GM23338 (cell line): Measurements from ENCODE around the gene DTNA. TPM values are rescaled to one million over a fixed set of nuclear protein-coding genes. Genes with fewer than 3 reads are reported as not detected.

Experiments
- ATAC-seq: fragments of 200-7000 bp; cut with Tn5 transposase; 3 replicates; pipeline ENCODE4 v1.9.1; 2020
- DNase-seq: peaks from one replicate; pipeline ENCODE4 v3.0.0-alpha.2; 2015; ENCODE audit warnings: low spot score
- H2AFZ ChIP-seq: fragments of 200-600 bp; sonication (generic); 2 replicates; pipeline ENCODE4 v1.8.0; 2016; ENCODE audit warnings: antibody characterized with exemption, mild to moderate bottlenecking, moderate library complexity
- H3F3A ChIP-seq: fragments of 200-600 bp; sonication (generic); replicated peaks from 2 replicates; pipeline ENCODE4 v1.8.0; 2017; ENCODE audit warnings: antibody characterized with exemption, mixed run types, low read depth
- H3K27ac ChIP-seq: fragments of 200-600 bp; sonication (generic); 2 replicates; pipeline ENCODE4 v1.6.1; 2016; ENCODE audit warnings: low read depth
- H3K27me3 ChIP-seq: fragments of 200-600 bp; sonication (generic); 2 replicates; pipeline ENCODE4 v1.8.0; 2016; ENCODE audit warnings: mild to moderate bottlenecking, mixed run types, moderate library complexity; ENCODE audit not compliant: insufficient read depth
- H3K36me3 ChIP-seq: fragments of 200-600 bp; sonication (generic); 2 replicates; pipeline ENCODE4 v1.8.0; 2016; ENCODE audit warnings: mild to moderate bottlenecking; ENCODE audit not compliant: insufficient read depth
- H3K4me1 ChIP-seq: fragments of 200-600 bp; sonication (generic); 2 replicates; pipeline ENCODE4 v1.8.0; 2016; ENCODE audit warnings: mild to moderate bottlenecking, moderate library complexity; ENCODE audit not compliant: insufficient read depth
- H3K4me2 ChIP-seq: fragments of 200-600 bp; sonication (generic); 2 replicates; pipeline ENCODE4 v1.7.1; 2017; ENCODE audit warnings: mixed run types
- H3K4me3 ChIP-seq: fragments of 200-600 bp; sonication (generic); 2 replicates; pipeline ENCODE4 v1.6.1; 2016; ENCODE audit warnings: mixed run types
- H3K79me2 ChIP-seq: fragments of 200-600 bp; sonication (generic); replicated peaks from 2 replicates; pipeline ENCODE4 v1.8.0; 2017; ENCODE audit warnings: mild to moderate bottlenecking; ENCODE audit not compliant: insufficient read depth
- H3K9me2 ChIP-seq: fragments of 200-600 bp; sonication (generic); 2 replicates; pipeline ENCODE4 v1.8.0; 2017; ENCODE audit not compliant: insufficient read depth
- H4K20me1 ChIP-seq: fragments of 200-600 bp; sonication (generic); replicated peaks from 2 replicates; pipeline ENCODE4 v1.8.0; 2017; ENCODE audit warnings: mild to moderate bottlenecking; ENCODE audit not compliant: insufficient read depth
- H3K27ac Mint-ChIP-seq: 2 replicates; pipeline ENCODE4 v1.8.0; 2020; ENCODE audit warnings: inconsistent platforms, mild to moderate bottlenecking, moderate library complexity, mixed read lengths
- H3K27me3 Mint-ChIP-seq: 3 replicates; pipeline ENCODE4 v1.8.0; 2022; ENCODE audit warnings: low read depth, mild to moderate bottlenecking, moderate library complexity, mixed read lengths, inconsistent platforms; ENCODE audit not compliant: insufficient read depth, poor library complexity
- H3K36me3 Mint-ChIP-seq: 3 replicates; pipeline ENCODE4 v1.8.0; 2021; ENCODE audit warnings: low read depth, mild to moderate bottlenecking, inconsistent platforms, moderate library complexity, mixed read lengths
- H3K4me1 Mint-ChIP-seq: 3 replicates; pipeline ENCODE4 v1.8.0; 2020; ENCODE audit warnings: mild to moderate bottlenecking, inconsistent platforms, mixed read lengths
- H3K4me3 Mint-ChIP-seq: 3 replicates; pipeline ENCODE4 v1.8.0; 2021; ENCODE audit warnings: moderate library complexity, mild to moderate bottlenecking, inconsistent platforms, mixed read lengths
- H3K9me3 Mint-ChIP-seq: 3 replicates; pipeline ENCODE4 v1.8.0; 2020; ENCODE audit warnings: moderate library complexity, mild to moderate bottlenecking, inconsistent platforms, mixed read lengths
- CREB1 ChIP-seq: fragments of 250-450 bp; sonication (Bioruptor Pico); IDR thresholded peaks from 2 replicates; pipeline ENCODE4 v1.5.0; 2020; ENCODE audit warnings: low read depth, mild to moderate bottlenecking, moderate library complexity
- EZH2 ChIP-seq: fragments of 200-600 bp; sonication (generic); IDR thresholded peaks from one replicate; pipeline ENCODE4 v1.8.0; 2017; ENCODE audit warnings: antibody characterized with exemption, mild to moderate bottlenecking, low read depth; ENCODE audit not compliant: unreplicated experiment
- EZH2phosphoT487 ChIP-seq: fragments of 200-600 bp; sonication (generic); IDR thresholded peaks from one replicate; pipeline ENCODE4 v1.8.1; 2018; ENCODE audit warnings: antibody characterized with exemption; ENCODE audit not compliant: unreplicated experiment
- JUNB ChIP-seq: IDR thresholded peaks from one replicate; pipeline ENCODE4 v1.6.1; 2016; ENCODE audit warnings: antibody characterized with exemption; ENCODE audit not compliant: unreplicated experiment
- NANOG ChIP-seq: IDR thresholded peaks from 2 replicates; pipeline ENCODE4 v1.6.1; 2016; ENCODE audit warnings: antibody characterized with exemption, borderline replicate concordance
- POLR2AphosphoS5 ChIP-seq: IDR thresholded peaks from 2 replicates; pipeline ENCODE4 v1.6.1; 2016; ENCODE audit warnings: antibody characterized with exemption, low read depth
- STAT1 ChIP-seq: IDR thresholded peaks from one replicate; pipeline ENCODE4 v1.6.1; 2016; ENCODE audit warnings: antibody characterized with exemption; ENCODE audit not compliant: unreplicated experiment
- ZNF114 ChIP-seq: fragments of 250-450 bp; sonication (Bioruptor Pico); IDR thresholded peaks from 2 replicates; pipeline ENCODE4 v1.5.0; 2020; ENCODE audit warnings: mild to moderate bottlenecking, moderate library complexity
- ZNF331 ChIP-seq: fragments of 250-450 bp; sonication (Bioruptor Pico); IDR thresholded peaks from 2 replicates; pipeline ENCODE4 v1.5.0; 2020; ENCODE audit warnings: low read depth, mild to moderate bottlenecking, moderate library complexity
- polyA plus RNA-seq: library from polyadenylated mRNA; unstranded; fragments of >200 nt; fragmentation: Nextera tagmentation; extraction: Ambion mirVana; gene quantifications from 2 replicates; pipeline ENCODE4 v1.2.1, GENCODE V29; 2016
- total RNA-seq: library from RNA; depleted of rRNA; stranded (reverse); fragments of >200 nt; shearing (Covaris generic); gene quantifications from 2 replicates; pipeline ENCODE4 v1.2.3, GENCODE V29; 2014
- TF ChIP-seq, protein P1 (sequence below): IDR thresholded peaks from 2 replicates; pipeline ENCODE4 v1.6.1; 2016; ENCODE audit warnings: antibody characterized with exemption
- TF ChIP-seq, protein P2 (sequence below), 2 experiments: fragments of 200-600 bp in 1 of 2; sonication (generic) in 1 of 2; conservative IDR thresholded peaks; 2 replicates each; pipeline versions ENCODE4 v1.5.1 to v1.6.1; 2016 to 2017; ENCODE audit warnings: antibody characterized with exemption in 2 of 2, low read depth in 2 of 2, mild to moderate bottlenecking in 2 of 2, moderate library complexity in 1 of 2
- TF ChIP-seq, protein P3 (sequence below): fragments of 250-450 bp; sonication (Bioruptor Pico); IDR thresholded peaks from 2 replicates; pipeline ENCODE4 v1.5.0; 2020; ENCODE audit warnings: mild to moderate bottlenecking, moderate library complexity
- TF ChIP-seq, protein P4 (sequence below): IDR thresholded peaks from one replicate; pipeline ENCODE4 v1.6.1; 2018; ENCODE audit warnings: antibody characterized with exemption; ENCODE audit not compliant: unreplicated experiment

Gene DTNA
- total and polyA plus RNA-seq, 2 experiments from 2014 or later = 11.5 to 25.1 TPM

DNA sequence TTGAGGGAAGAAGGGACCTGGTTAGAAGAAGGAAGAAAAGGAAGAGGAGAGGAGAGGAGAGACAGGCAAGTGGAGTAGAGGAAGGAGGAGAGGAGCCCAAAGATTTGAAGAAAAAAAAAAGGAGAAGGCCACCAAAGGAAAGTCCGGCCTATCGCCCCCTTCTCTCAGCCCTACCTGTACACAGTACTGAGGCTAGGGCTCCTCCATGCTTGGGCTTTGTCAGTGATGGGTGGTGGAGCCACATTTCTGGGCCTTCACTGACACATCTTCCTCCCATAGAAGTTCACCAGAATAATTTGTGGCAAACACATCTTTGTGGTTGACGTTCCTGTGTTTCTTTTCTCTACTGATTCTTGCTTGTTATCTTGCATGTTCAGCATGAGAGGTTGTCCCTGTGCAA lies 125.4 kb downstream of the DTNA start:
- no peak overlapping the region for H3K27ac ChIP-seq
- H3K36me3 ChIP-seq = no peaks in the 10 kb centered on the region
- no peaks in the 10 kb centered on the region for H3F3A ChIP-seq
- H3K4me1 Mint-ChIP-seq = peaks cover 25% of the 10 kb centered on the region
- H3K27ac Mint-ChIP-seq = no peak overlapping the region
- H3K4me3 ChIP-seq = no peak overlapping the region
- no peaks in the 10 kb centered on the region for H4K20me1 ChIP-seq
- no peaks in the 10 kb centered on the region for H3K9me2 ChIP-seq
- H3K36me3 Mint-ChIP-seq = peaks cover 3% of the 10 kb centered on the region; the same call in 2 of the 3 replicates
- H3K9me3 Mint-ChIP-seq = no peaks in the 10 kb centered on the region
- ATAC-seq = no peak
- no peak overlapping the region for H3K4me3 Mint-ChIP-seq
- no peak overlapping the region for H2AFZ ChIP-seq
- no peaks in the 10 kb centered on the region for H3K79me2 ChIP-seq
- no peak overlapping the region for H3K4me2 ChIP-seq
- DNase-seq = no peak
- H3K4me1 ChIP-seq = peaks cover 28% of the 10 kb centered on the region
- peaks cover 2% of the 10 kb centered on the region for H3K27me3 Mint-ChIP-seq
- no peaks in the 10 kb centered on the region for H3K27me3 ChIP-seq
- TF ChIP-seq, protein P1, sequence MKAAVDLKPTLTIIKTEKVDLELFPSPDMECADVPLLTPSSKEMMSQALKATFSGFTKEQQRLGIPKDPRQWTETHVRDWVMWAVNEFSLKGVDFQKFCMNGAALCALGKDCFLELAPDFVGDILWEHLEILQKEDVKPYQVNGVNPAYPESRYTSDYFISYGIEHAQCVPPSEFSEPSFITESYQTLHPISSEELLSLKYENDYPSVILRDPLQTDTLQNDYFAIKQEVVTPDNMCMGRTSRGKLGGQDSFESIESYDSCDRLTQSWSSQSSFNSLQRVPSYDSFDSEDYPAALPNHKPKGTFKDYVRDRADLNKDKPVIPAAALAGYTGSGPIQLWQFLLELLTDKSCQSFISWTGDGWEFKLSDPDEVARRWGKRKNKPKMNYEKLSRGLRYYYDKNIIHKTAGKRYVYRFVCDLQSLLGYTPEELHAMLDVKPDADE = no peak
- TF ChIP-seq JUNB = no peak
- TF ChIP-seq NANOG = no peak
- TF ChIP-seq ZNF114 (CRISPR knock-in tag) = no peak
- no peak for TF ChIP-seq EZH2
- no peak for TF ChIP-seq ZNF331 (CRISPR knock-in tag)
- TF ChIP-seq EZH2phosphoT487 = no peak
- TF ChIP-seq, protein P2, sequence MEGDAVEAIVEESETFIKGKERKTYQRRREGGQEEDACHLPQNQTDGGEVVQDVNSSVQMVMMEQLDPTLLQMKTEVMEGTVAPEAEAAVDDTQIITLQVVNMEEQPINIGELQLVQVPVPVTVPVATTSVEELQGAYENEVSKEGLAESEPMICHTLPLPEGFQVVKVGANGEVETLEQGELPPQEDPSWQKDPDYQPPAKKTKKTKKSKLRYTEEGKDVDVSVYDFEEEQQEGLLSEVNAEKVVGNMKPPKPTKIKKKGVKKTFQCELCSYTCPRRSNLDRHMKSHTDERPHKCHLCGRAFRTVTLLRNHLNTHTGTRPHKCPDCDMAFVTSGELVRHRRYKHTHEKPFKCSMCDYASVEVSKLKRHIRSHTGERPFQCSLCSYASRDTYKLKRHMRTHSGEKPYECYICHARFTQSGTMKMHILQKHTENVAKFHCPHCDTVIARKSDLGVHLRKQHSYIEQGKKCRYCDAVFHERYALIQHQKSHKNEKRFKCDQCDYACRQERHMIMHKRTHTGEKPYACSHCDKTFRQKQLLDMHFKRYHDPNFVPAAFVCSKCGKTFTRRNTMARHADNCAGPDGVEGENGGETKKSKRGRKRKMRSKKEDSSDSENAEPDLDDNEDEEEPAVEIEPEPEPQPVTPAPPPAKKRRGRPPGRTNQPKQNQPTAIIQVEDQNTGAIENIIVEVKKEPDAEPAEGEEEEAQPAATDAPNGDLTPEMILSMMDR (conservative IDR thresholded peaks at IDR 0.05; ENCODE audit: low read depth in 2 of 2) = no peak
- TF ChIP-seq, protein P3, sequence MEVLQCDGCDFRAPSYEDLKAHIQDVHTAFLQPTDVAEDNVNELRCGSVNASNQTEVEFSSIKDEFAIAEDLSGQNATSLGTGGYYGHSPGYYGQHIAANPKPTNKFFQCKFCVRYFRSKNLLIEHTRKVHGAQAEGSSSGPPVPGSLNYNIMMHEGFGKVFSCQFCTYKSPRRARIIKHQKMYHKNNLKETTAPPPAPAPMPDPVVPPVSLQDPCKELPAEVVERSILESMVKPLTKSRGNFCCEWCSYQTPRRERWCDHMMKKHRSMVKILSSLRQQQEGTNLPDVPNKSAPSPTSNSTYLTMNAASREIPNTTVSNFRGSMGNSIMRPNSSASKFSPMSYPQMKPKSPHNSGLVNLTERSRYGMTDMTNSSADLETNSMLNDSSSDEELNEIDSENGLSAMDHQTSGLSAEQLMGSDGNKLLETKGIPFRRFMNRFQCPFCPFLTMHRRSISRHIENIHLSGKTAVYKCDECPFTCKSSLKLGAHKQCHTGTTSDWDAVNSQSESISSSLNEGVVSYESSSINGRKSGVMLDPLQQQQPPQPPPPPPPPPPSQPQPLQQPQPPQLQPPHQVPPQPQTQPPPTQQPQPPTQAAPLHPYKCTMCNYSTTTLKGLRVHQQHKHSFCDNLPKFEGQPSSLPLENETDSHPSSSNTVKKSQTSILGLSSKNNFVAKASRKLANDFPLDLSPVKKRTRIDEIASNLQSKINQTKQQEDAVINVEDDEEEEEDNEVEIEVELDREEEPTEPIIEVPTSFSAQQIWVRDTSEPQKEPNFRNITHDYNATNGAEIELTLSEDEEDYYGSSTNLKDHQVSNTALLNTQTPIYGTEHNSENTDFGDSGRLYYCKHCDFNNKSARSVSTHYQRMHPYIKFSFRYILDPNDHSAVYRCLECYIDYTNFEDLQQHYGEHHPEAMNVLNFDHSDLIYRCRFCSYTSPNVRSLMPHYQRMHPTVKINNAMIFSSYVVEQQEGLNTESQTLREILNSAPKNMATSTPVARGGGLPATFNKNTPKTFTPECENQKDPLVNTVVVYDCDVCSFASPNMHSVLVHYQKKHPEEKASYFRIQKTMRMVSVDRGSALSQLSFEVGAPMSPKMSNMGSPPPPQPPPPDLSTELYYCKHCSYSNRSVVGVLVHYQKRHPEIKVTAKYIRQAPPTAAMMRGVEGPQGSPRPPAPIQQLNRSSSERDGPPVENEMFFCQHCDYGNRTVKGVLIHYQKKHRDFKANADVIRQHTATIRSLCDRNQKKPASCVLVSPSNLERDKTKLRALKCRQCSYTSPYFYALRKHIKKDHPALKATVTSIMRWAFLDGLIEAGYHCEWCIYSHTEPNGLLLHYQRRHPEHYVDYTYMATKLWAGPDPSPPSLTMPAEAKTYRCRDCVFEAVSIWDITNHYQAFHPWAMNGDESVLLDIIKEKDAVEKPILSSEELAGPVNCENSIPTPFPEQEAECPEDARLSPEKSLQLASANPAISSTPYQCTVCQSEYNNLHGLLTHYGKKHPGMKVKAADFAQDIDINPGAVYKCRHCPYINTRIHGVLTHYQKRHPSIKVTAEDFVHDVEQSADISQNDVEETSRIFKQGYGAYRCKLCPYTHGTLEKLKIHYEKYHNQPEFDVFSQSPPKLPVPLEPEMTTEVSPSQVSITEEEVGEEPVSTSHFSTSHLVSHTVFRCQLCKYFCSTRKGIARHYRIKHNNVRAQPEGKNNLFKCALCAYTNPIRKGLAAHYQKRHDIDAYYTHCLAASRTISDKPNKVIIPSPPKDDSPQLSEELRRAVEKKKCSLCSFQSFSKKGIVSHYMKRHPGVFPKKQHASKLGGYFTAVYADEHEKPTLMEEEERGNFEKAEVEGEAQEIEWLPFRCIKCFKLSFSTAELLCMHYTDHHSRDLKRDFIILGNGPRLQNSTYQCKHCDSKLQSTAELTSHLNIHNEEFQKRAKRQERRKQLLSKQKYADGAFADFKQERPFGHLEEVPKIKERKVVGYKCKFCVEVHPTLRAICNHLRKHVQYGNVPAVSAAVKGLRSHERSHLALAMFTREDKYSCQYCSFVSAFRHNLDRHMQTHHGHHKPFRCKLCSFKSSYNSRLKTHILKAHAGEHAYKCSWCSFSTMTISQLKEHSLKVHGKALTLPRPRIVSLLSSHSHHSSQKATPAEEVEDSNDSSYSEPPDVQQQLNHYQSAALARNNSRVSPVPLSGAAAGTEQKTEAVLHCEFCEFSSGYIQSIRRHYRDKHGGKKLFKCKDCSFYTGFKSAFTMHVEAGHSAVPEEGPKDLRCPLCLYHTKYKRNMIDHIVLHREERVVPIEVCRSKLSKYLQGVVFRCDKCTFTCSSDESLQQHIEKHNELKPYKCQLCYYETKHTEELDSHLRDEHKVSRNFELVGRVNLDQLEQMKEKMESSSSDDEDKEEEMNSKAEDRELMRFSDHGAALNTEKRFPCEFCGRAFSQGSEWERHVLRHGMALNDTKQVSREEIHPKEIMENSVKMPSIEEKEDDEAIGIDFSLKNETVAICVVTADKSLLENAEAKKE (CRISPR knock-in tag) = no peak
- no peak for TF ChIP-seq CREB1 (CRISPR knock-in tag)
- no peak for TF ChIP-seq STAT1
- no peak for TF ChIP-seq POLR2AphosphoS5
- TF ChIP-seq, protein P4, sequence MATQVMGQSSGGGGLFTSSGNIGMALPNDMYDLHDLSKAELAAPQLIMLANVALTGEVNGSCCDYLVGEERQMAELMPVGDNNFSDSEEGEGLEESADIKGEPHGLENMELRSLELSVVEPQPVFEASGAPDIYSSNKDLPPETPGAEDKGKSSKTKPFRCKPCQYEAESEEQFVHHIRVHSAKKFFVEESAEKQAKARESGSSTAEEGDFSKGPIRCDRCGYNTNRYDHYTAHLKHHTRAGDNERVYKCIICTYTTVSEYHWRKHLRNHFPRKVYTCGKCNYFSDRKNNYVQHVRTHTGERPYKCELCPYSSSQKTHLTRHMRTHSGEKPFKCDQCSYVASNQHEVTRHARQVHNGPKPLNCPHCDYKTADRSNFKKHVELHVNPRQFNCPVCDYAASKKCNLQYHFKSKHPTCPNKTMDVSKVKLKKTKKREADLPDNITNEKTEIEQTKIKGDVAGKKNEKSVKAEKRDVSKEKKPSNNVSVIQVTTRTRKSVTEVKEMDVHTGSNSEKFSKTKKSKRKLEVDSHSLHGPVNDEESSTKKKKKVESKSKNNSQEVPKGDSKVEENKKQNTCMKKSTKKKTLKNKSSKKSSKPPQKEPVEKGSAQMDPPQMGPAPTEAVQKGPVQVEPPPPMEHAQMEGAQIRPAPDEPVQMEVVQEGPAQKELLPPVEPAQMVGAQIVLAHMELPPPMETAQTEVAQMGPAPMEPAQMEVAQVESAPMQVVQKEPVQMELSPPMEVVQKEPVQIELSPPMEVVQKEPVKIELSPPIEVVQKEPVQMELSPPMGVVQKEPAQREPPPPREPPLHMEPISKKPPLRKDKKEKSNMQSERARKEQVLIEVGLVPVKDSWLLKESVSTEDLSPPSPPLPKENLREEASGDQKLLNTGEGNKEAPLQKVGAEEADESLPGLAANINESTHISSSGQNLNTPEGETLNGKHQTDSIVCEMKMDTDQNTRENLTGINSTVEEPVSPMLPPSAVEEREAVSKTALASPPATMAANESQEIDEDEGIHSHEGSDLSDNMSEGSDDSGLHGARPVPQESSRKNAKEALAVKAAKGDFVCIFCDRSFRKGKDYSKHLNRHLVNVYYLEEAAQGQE = no peak
